Jurkat, Clone E6-1 (cell line): ENCODE results near the gene OGN.
A peak's percentile ranks its signal among the peaks of the same experiment; 100 is the strongest.

Experiments
- DNase-seq: peaks from one replicate; pipeline ENCODE4 v3.0.0-alpha.2; 2011; ENCODE audit warnings: low read depth, low spot score
- H3K4me3 ChIP-seq: 2 replicates; pipeline ENCODE4 v1.5.1; 2011; ENCODE audit warnings: mild to moderate bottlenecking, low read length, control low read depth, moderate library complexity

The OGN gene

GRCh38 chr9:92407818-92408217 is 3.4 kb upstream of the OGN start:
- H3K4me3 ChIP-seq = no peak overlapping the region
- DNase-seq = no peak

- peak overlapping the region; percentile 53 for H3K4me3 ChIP-seq
- DNase-seq = peak; percentile 84
These were observed 2.1 kb upstream of the OGN start for GRCh38 chr9:92406477-92406876.

GRCh38 chr9:92405818-92406217 is 1.4 kb upstream of the OGN start:
- no peak for DNase-seq
- peak overlapping the region; percentile 53 for H3K4me3 ChIP-seq

DNA sequence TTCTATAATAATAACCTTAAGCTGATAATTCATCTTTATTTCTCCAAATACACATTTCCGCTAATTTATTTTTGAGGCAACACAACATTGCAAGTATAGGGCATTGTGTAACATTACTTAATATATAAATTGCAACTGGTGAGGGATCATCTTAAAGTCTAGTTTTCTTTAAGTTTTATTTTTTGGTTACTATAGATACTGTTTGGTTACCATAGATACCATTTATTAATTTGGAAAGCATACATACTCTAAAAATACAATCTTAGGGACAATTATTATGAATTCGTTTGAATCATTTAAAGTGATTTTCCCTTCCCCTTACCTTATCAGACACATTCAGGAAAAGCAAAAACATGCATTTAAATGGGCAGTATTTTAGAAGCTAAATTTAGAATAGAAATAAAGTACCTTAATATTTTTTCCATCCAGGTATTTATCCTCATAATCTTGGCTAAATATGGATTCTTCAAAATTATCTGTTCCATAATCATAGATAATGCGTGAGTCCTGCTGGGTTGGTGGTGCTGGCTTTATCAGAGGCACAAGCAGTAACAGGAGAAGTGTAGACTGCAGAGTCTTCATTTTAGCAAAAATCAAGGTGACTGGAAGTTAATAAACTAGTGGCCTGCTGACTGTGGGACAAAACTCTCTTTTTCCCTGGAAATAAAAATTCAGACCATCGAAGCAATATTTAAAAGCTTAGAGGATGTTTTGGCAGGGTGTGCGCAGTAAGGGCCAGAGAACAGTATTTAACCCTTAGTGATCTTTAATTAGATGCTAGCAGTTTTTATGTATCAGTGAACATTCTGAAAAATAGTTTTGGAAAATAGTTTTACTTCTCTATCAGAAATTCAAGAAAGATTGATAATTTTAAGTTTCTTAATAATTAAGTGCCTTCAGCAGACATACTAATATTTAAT is 1.3 kb downstream of the OGN start:
- H3K4me3 ChIP-seq = peak overlapping the region; percentile 43
- DNase-seq = no peak

- H3K4me3 ChIP-seq = peak overlapping the region; percentile 43
- DNase-seq = peak; percentile 93
These were observed 2.0 kb downstream of the OGN start for GRCh38 chr9:92402360-92402759.

- H3K4me3 ChIP-seq = no peak overlapping the region
- no peak for DNase-seq
These were observed 6.5 kb downstream of the OGN start for GRCh38 chr9:92397853-92398252.

DNA sequence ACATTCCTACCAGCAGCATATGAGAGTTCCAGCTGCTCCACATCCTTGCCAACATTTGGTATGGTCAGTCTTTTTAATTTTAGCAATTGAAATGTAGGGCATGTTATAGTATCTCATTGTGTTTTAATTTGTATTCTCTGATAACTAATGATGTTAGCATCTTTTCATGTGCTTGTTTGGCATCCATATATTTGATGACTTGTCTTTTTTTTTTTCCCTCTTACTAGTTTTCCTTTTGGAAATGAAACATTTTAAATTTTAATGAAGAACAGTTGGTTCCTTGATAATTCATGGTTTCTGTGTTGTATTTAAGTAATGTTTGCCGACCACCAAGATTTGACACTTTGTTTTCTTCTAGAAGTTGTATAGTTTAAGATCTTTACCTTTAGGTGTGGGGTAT is 8.8 kb downstream of the OGN start:
- DNase-seq = no peak

DNA sequence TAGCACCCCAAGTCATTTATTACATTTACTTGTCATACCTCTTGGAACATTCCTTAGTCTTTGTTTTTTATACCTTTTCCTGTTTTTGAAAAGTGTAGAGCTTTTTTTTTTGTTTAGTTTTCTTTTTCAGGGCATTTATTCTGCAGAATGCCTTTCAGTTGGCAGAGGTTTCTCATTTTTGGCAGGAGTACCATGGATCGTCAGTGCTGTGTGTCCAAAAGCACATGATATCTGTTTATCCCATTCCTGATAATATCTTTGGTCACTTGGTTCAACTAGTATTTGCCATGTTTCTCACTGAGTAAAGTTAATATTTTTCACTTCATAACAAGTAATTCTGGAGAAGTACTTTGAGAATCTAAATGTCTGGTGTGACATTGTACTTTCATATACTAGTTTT is 10.7 kb downstream of the OGN start:
- no peak for DNase-seq
- no peak overlapping the region for H3K4me3 ChIP-seq

More for the DNA sequence above, 8.8 kb downstream of the OGN start:
- no peak overlapping the region for H3K4me3 ChIP-seq

DNA sequence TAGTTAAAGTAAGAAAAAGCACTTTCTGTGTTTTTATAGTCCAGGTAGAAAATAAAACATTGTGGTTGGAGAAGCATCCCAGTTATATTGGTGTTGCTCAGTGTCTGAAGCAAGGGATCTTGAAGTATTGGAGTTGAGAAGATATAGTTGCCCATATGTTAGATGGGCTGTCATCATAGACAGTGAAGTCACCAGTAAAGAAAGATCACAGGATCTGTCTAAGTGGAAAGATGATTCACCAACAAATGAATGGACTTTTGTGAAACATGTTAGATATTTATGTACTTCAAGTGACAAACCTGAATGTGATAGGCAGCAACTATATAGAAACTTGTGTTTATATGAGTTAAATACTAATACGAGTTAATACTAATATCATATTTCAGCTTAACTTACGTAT is 11.7 kb downstream of the OGN start:
- DNase-seq = no peak
- no peak overlapping the region for H3K4me3 ChIP-seq

DNA sequence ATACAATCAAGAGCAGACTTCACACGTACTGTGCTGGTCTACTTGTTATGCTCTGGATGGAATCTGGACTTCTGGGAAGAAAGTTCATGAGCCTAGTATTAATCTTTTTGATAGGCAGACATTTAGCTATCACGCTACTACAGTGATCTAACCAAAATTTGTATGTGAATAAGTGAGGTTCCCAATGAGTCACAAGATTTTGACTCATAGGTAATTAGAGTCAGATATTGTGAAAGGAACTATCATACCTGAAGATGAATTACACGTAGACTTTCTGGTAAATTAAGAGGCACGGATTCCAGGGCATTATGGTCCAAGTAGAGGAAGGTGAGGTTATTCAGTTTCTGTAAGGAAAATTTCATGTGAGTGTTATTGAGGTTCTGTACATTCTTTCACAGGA is 18.4 kb downstream of the OGN start:
- DNase-seq = no peak
- no peak overlapping the region for H3K4me3 ChIP-seq

DNA sequence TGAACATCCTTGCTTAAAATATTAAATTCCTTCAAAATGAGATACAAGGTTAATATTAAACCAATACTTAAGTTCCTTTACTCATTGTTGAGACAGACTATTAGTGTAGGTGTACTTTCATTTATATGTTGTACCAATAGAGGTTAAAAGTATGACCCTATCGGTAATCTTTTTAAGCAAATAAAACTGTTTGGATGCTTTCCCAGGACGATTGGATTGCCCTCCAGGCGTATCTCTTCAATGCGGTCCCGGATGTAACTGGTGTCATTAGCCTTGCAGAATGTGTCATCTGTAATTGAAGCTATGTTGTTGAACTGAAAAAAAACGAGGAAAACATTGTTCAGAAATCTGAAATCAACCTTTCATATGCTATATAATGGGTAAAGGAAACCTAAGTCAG is 18.9 kb downstream of the OGN start:
- no peak overlapping the region for H3K4me3 ChIP-seq
- DNase-seq = no peak

GRCh38 chr9:92385001-92385400 is 19.4 kb downstream of the OGN start:
- DNase-seq = no peak
- no peak overlapping the region for H3K4me3 ChIP-seq

DNA sequence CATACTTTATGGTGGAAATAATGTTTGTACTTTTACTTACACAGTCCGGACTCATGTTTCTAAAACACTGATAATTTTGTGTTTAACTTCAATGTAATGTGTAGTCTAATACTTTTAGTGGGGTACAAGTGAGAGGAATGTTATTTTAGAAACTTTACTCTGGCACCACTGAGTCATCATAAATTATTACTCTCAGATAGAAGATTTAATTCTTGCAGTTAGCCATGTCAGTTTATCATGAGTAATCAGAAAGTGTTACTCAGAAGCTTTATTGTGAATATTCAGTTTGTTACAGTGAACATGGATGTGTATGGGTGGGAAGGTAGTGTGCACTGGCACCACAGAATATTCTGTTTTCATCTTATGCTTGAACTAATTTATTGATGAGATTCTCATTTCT is 20.0 kb downstream of the OGN start:
- DNase-seq = no peak
- no peak overlapping the region for H3K4me3 ChIP-seq

DNA sequence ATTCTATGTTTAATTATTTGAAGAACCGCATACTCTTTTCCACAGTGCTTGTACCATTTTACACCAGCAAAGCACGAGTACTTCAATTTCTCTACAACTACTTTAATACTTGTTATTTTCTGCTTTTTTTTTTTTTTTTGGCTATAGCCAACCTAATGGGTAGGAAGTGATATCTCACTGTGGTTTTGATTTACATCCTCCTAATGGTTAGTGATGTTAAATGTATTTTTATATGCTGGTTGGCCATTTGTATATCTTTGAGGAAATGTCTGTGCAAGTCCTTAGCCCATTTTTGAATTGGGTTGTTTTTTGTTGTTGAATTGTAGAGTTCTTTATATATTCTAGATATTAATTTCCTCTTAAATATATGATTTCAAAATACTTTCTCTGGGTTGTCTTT is 22.6 kb downstream of the OGN start:
- DNase-seq = no peak
- no peak overlapping the region for H3K4me3 ChIP-seq

- DNase-seq = no peak
- no peak overlapping the region for H3K4me3 ChIP-seq
These were observed 23.8 kb downstream of the OGN start for GRCh38 chr9:92380603-92381002.

GRCh38 chr9:92378865-92379560 is 25.4 kb downstream of the OGN start:
- DNase-seq = peak; percentile 88
- peak overlapping the region; percentile 4; the same call in 1 of the 2 replicates for H3K4me3 ChIP-seq

- DNase-seq = peak; percentile 46
- no peak overlapping the region for H3K4me3 ChIP-seq
These were observed 26.5 kb downstream of the OGN start for GRCh38 chr9:92377876-92378275.

DNA sequence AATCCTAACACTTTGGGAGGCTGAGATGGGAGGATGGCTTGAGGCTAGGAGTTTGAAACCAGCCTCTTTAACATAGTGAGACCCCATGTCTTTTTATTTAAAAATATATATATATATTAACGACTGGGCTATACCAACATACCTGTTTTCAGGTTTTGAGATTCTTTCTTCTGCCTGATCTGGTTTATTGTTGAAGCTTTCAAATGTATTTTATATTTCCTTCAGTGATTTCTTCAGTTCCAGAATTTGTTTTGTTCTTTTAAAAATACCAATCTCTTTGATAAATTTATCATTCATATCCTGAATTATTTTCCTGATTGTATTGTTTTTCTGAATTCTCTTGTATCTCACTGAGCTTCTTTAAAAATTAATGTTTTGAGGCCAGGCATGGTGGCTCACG is 31.2 kb downstream of the OGN start:
- no peak overlapping the region for H3K4me3 ChIP-seq
- DNase-seq = no peak

GRCh38 chr9:92369075-92369474 is 35.3 kb downstream of the OGN start:
- no peak overlapping the region for H3K4me3 ChIP-seq
- DNase-seq = no peak

- DNase-seq = peak; percentile 60
- no peak overlapping the region for H3K4me3 ChIP-seq
These were observed 44.3 kb downstream of the OGN start for GRCh38 chr9:92360083-92360482.
